Loucy (cell line): Measurements from ENCODE around the gene NCOR2.

Source experiments
- CTCF ChIP-seq: fragments of 200-600 bp; sonication (generic); conservative IDR thresholded peaks from 2 replicates; pipeline ENCODE4 v1.5.1; 2014; ENCODE audit warnings: mild to moderate bottlenecking, antibody characterized with exemption, low read length
- EZH2phosphoT487 ChIP-seq: fragments of 200-600 bp; IDR thresholded peaks from 2 replicates; pipeline ENCODE4 v1.6.1; 2018; ENCODE audit warnings: antibody characterized with exemption, mild to moderate bottlenecking, moderate library complexity, borderline replicate concordance

GRCh38 chr12:124578854-124579253 lies 11.4 kb upstream of the NCOR2 start:
- TF ChIP-seq CTCF (no peak), EZH2phosphoT487 (no peak)
